ENCODE data around the gene ZMAT5.

The ZMAT5 gene

DNA sequence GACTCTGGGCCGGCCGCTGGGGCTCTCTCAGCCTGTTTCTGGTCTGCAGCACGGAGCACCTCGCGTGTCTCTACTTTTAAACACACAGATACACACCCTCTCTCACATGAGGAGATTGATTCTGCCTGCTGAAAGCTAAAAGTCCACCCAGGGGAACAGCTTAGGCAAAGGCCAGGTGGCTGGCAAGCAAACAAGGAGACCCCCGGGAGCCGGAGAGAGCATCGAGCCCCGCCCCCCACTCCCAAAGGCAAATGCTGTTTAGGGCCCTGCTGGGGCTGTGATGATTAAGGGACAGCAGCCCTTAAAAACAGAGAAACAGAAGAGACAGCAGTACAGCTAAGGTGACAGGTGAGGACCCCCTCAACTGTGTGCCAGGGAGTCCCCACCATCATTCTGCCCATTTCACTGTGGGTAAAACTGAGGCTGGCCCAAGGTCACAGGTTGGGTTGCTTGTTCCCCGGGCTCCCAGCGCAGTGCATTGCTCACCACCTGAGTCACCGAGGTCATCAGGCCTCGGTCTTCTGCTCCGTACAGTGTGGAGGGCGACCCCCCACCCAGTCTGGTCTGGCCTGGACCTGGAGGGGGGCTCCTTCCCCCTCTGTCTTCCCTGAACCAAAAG is 40.2 kb downstream of the ZMAT5 start:
- DNase-seq: no peak

DNA sequence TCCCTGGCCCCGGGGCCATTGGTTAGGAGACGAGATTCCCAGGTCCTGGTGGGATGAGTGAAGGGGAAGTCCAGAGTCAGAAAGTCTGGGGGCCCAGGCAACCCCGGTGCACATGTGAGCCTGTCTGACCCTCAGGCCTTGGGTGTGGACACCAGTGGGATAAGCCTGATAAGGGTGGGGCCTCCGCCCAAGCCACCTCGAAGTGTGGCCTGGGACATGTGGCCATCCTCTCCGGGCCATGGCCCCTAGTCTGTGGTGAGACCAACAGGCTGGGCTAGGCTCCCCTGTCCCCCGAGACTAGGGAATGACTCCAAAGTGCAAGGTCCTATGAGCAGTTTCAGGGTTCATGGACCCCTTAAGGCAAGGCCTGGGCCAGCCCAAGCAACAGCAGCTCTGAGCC is 40.7 kb downstream of the ZMAT5 start:
- DNase-seq: no peak

DNA sequence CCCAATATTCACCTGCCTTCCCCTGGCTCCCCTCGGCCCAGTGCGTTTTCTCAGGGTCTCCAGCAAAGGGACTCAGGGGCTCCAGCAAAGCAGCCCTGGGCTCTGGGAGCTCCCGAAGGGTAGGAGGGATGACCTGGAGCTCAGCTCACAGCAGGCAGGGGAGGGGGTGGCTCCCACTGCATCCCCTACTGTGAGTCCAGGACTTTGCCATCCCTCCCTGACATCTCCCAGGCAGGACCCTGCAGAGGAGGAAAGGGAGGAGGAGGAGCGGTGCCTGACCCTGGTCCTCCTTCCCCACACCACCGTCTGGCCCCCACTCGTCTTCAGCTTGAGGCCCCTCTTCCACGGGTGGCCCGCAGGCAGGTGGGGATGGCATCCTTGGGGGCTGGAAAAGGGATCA is 42.0 kb downstream of the ZMAT5 start:
- no peak for DNase-seq

DNA sequence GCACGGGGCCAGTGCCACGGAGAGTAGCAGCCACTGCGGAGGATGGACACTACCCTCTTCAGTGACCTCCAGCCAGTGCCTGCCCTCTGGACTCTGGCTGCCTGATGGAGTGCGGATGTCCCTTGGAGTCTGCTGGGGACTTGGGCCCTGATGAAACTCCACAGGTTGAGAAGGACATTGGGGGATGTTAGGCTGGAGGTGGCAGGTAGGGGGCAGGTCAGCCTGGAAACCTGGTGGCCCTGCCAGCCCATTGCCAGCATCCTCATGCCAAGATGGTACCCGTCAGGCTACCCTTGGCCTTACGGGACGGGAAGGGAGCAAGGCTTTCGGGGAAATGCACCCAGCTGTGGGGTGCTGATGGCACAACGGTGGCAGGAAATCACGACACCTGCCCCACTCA is 43.0 kb downstream of the ZMAT5 start:
- no peak for DNase-seq

DNA sequence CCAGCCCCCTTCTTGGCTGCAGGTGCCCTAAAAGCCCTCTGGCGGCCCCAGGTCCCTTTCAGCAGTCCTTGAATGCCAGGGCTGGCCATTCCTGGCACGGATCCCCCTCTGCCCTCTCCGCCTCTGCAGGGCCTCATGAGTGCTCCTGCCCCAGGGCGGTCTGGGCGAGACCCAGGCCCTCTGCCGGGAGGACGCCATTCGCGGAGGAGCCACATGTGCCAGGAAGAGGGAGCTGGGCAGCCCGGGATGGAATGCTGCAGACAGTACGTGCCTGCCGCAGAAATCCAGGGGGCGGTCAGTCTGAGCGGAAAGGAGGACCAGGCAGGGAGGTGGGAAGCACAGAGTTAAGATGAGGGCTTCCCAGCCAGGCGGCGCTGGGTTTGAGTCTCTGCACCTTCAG is 44.2 kb downstream of the ZMAT5 start:
- no peak for DNase-seq

DNA sequence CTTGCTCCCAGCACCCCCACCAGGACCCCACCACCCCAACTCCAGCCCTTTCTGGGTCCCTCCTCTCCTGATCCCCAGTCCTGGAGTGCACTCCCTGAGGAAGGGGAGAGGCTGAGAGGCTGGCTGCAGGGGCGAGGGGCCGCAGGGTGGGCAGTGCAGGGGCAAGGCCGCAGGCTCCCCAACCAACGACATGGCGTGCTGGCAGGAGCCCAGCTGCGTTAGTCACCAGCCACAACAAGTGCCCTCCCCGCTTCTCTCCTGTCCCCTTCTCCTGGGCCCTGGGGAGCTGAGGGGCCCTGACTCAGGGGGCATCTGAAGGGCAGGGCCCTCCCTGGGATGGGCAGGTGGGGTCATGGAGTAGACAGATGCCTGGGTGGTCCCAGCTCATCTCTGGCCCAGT is 44.7 kb downstream of the ZMAT5 start:
- DNase-seq: no peak

DNA sequence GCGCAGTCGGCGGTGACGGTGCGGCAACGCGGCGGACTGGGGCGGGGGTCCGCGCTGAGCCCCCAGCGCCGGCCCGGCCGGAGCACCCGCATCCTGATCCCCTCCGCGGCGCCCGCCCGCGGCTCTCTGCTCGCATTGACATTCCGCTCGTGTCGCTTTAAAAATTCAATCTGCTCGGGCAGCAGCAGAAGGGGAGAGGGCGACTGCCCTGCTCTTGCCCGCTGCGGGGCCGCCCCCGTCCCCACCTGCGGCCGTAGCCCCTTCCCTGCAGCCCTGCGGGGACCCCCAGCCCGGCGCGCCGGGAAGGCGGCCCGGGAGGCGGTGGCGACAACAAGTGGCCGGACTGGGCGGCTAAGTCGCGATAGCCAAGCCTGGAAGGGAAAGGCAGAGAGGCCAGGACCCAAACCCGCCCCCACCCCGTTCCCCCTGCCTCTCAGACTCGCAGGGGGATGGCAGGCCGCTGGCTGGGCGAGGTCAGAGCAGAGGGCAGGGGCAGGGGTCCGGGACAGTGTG is 45.9 kb downstream of the ZMAT5 start:
- no peak for DNase-seq

DNA sequence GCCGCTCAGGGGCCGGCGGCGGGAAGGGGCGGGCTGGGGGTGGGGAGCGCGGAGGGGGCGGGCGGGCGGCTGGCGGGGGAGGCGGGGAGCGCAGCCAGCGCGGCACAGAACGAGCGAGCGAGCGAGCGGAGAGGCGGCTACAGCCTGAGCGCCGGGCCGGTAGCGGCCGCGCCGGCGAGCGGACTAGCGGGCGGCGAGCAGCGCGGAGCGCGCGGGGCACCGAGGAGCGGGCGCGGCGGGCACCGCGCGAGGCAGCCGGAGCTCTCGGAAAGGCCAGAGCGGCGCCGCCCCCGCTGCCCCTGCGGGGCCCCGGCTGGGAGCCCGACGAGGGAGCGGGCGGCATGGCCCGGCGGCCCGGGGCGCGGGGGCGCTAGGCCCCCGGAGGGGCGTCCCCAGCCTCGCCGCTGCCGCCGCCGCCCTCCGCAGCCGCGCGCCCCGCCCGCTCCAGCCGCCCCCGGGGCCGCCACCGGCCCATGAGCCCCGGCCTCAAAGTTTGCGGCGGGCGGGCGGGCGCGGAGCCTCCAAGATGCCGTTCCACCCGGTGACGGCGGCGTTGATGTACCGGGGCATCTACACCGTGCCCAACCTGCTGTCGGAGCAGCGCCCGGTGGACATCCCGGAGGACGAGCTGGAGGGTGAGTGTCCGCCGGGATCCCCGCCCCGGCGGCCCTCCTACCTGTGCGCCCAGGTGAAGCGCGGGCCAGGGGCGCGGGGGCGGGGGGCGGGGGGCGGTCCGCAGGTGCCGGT is 46.7 kb downstream of the ZMAT5 start, which contains the start of gene CABP7:
TSS of gene CABP7 (plus strand) at position 105 of the 747 bp plus-strand sequence. CDS start at position 527, 422 bp downstream.
- no peak for DNase-seq

DNA sequence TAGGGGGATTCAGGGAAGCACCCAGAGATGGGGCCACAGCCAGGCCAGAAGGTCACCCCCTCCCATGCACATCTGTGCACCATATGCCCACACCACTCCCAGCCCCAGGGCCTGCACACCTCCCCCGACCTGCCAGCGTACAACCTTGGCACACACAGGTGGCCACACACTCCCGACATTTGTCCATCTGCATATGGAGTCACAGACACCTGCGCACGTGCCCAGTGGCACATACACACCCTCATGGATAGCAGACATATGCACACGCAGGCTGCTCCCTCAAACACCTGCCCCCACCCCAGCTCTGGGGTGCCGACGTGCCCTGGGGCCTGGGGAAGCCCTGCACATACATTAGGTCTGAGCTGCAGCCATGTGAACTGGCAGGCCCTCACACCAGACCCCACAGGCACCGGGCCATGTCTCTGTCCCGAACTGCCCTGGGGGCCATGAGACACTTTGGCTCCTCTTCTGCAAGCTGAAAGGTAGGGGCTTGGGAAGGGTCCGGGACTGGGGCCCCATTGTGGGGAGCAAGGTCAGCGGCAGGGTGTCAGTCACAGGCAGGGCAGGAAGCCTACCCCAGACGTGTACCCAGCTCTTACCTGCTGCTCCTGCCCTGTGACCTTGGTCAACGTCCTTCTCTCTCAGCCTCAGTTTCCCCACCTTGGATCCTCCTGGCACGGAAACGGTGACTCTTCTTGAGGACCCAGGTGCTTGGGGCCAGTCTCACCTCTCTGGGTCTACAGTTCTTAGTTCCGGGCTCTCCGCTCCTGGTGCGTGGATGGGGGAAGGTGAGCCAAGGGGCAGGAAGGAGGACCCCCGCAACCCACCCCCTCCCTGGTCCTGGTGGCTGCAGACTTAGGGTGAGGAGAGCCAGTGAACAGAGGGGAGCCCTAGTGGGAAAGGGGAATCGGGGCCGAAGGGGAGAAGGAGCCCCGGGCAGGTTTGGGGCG is 47.6 kb downstream of the ZMAT5 start:
- DNase-seq: no peak

DNA sequence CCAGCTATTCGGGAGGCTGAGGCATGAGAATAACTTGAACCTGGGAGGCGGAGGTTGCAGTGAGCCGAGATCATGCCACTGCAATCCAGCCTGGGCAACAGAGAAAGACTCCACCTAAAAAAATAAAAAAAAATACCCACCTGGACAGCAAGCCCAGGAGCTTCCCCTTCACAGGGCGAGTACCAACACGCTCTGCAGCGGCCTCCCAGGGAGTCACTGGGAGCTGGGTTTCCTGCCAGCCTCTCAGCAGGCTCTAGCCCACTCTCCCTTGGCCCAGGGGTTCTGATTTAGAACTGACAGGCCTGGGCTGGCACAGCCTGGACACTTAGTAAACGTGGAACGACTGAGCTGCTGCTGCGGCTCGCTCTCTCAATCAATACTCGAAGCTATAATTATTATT is 49.0 kb downstream of the ZMAT5 start:
- DNase-seq: no peak

DNA sequence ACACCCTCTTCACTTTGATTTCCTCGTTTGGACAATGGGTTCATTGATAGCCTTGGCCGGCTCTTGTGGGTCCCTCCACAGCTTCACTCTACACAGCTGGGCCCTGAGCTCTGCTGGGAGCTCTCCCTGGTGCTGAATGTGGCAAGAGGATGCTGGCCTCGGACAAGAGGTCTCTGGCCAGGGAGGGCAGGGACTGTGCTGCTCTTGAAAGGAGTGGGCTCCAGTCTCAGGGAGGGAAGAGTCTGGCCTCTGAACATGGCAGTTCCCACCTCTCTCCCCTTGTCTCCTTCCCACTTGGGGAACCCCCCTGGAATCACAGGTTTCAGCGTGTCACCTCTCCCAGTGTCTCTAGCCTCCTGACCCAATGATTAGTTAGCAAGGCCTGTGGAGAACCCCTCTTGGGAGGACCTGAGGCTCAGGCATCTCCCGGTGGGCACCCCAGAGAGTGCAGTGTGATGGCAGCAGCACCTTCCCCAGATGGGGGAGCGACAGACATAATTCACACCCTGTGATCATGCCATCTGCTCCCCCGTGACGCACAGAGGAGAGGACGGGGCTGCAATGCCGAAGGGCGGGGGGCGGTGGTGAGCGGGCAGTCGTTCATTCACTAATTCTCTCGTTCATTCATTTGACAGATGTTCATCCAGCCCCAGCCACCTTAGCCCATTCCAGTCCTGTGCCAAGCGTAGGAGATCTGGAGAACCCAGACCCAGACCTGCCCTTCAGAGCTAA is 49.8 kb downstream of the ZMAT5 start:
- no peak for DNase-seq

DNA sequence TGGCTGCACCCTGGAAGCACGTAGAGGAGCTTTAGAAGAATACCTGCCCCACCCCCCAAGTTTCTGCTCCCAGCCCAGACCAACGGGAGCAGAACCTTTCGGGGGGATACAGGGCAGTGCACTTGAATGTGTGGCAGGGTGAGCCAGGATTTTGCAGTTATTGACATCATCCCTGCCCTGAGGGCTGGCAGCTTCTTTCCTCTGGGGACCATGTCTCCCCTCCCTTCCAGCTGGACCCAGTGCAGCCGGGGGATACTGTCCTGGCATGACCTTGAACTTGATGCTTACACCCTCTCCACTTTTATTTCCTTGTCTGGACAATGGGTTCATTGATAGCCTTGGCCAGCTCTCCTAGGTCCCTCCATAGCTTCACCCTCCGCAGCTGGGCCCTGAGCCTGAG is 51.1 kb downstream of the ZMAT5 start:
- DNase-seq: no peak

DNA sequence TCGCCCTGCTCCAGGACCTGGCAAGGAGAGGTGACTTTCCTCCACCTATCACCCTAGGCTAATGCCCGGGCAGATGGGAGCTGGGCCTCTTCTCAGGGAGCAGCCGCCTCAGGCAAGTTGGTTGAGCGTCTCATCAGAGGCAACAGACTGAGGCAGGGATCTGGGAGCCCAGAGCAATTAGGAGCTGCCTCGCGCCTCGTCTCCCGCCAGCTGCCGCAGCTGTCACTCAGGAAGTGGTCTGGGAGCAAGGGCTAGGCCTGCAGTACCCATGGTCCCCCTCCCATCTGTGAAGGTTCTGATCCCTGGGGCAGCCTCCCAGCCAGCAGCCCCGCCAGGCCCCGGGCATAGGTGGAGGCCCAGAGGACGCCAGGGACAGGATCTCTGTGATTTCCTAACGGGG is 51.6 kb downstream of the ZMAT5 start:
- no peak for DNase-seq

DNA sequence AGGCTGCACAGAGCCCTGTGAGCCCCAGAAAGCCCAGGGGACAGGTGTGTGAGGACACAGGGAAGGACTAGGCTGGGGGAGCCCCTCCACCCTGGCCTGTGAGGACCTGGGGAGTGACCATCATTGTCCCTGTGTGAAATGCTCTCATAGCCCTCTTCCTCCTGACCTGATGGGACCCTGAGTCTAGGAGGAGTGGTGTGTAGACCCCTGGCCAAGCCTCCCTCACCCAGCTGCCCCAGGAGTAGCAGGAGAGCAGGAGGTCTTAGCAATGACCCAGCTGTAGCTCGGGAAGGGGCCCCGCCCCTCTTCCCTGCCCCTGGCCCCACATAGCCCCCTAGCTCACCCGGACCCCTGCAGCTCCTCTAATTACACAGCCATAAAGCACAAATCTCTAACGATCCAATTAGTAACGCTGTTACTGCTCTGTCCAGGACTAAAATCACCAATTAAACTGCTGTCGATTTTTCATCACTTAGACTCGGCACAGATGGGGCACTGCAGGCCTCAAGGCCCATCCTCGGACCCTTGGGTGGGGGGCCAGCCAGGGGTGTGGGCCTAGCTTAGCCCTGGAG is 53.6 kb downstream of the ZMAT5 start:
- DNase-seq: no peak

DNA sequence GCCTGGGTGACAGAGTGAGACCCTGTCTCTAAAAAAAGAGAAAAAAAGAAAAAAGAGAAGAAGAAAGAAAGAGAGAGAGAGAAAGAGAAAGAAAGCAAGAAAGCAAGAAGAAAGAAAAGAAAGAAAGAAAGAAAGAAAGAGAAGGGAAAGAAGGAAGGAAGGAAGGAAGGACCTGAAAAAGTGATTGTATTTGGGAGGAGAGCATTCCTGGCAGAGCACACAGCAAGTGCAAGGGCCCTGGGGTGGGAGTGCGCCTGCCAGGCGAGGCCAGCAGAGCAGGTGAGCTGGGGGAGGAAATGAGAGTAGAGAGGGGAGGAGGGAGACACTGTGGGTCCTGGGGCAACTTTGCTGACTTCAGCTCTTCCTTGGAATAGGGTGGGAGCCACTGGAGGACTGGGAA is 54.7 kb downstream of the ZMAT5 start:
- DNase-seq: no peak

DNA sequence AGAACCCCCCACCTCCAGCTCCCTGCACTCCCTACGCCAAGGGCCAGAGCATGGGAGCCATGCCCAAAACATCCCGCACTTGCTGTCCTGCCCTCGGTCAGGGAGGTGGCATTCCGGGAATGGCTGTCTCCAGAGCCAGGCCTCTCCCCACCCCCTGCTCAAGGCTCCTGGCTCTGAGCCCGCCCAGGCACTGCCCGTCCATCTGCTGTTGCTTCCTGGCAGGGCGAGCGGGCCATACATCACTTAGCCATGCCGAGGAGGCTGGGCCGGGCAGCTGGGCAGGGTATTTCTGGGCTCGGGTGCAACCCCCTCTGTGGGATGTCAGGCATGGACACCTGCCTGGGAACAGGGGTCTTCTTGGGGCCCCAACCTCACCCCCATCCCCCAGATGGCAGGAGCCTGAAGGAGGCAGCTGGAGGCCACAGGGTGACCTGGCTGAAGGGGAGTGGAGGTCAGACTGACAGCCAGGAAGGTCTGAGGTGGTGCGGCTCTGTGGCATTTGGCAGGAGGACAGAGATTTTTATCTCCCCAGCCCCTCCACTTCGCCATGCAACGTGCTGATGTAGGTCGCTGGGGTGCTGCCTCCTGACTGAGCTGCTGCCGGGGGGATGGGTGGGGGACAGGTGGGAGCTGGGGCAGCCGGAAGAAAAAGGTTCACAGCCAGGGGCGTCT is 55.7 kb downstream of the ZMAT5 start:
- no peak for DNase-seq

DNA sequence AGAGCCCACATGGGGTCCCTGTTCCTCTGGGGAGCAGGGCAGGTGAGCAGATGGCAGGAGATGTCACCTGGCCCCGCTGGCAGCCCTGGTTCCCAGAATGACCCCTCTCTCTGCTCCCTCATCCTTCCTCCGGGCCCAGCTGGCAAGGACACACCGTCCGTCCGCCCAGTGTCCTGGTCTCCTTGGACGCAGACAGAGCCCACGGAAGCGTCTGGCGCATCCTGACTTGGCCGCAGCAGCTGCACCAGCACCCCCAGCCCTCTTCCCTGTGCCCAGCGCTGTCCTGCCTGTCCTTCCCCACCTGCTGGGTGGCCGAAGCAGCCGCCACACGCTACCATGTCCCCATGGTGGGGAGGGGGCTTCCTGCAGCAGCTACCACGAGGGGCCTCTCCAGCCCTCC is 56.6 kb downstream of the ZMAT5 start:
- DNase-seq: no peak

DNA sequence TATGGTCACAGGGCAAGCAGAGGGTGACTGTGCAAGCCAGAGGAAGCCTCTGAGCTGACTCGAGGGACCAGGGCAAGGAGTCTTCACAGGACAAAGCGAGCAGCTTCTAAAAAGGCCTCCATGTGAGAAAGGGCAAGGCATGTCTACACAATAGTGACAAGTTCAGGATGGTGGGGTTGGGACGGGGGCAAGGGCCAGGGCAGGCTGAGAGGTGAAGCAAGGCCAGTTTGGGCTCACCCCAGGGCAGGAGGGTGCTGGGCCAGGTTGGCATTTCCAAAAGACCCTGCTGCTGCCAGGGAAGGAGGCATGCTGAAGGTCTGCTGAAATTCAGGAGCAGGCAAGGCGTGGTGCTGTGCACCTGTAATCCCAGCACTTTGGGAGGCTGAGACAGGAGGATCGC is 59.3 kb downstream of the ZMAT5 start:
- DNase-seq: no peak

DNA sequence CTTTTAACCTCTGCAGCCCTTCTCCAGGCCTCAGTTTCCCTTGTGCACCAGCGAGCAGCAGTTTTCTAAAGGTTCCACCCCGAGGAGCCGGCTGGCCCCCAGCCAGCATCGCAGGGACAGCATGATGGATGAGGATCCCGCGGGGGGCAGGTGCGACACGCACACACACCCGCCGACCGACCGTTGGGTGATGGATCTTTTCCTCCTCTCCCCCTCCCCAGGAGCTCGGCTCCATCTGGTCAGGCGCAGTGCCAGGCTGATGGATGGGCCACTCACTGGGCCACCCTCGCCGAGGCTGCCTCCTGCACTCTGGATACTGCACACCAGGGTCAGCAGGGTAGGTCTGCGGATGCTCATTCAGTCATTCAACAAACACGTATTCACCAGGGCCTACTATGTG is 59.8 kb downstream of the ZMAT5 start:
- no peak for DNase-seq

DNA sequence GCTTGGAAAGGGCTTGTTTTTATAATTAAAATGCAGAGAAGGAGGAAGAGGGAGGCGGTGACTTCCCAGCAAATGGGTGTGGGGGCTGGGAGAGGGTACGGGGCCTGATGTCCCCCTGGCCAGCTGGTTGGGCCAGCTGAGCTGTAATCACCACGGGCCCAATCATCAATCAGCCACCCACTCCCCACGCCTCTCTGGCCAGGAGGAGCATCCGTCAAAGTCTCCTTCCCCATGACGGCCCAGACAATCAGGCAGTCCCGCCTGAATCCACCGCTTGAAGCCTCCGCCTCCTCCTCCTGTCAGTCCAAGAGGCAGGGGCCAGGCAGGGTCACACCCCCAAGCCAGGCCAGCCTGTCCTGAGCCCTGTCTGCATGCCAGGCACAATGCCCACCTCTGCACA is 60.3 kb downstream of the ZMAT5 start:
- DNase-seq: no peak

DNA sequence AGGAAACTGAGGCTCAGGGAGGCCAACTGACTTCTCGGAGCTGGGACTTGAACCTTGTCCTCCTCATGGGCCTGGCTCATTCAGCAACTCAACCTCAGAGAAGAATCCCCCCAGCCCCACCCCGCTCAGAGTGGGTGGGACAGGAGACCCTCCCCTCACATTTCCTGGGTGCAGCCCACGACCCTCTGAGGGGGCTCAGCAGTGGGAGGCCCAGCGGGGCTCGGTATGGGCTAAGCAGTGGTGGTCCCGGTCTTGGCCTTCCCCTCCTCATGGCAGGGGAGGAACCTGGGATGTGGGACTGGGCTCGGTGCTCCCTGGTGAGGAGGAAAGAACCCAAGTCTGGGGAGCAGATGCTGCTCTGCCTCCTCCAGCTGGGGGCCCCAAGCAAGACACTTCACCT is 61.2 kb downstream of the ZMAT5 start:
- DNase-seq: no peak
